ENCODE measurements around the gene IGFBP6. TPM values are rescaled to one million over a fixed set of nuclear protein-coding genes. Genes with fewer than 3 reads are reported as not detected.

The IGFBP6 gene
- total RNA-seq, 2 donors from 2014 or later: 189 to 532 TPM

GRCh38 chr12:53053218-53054111, 44.0 kb upstream of the IGFBP6 start:
- peaks cover 42% of the 10 kb centered on the region for H3K4me1 ChIP-seq (replicated peaks)
- 32% methylated on average over 16 of the region's 16 CpGs for WGBS
- H3K27ac ChIP-seq: peak overlapping the region; percentile 99
- TF ChIP-seq CTCF (IDR thresholded peaks at IDR 0.05) (peak; percentile 64 to 92 (median 83)), POLR2AphosphoS5 (IDR thresholded peaks at IDR 0.05) (peak; percentile 71), POLR2A (IDR thresholded peaks at IDR 0.05) (peak; percentile 7)
- no peaks in the 10 kb centered on the region for H3K36me3 ChIP-seq
- DNase-seq (ENCODE audit: low spot score): peak; percentile 84
- intact Hi-C loops (cut with DNase I): loop anchor here (10.0 kb wide), 1 partner anchor 451 kb away; the partner anchor contains the start of genes NPFF and TARBP2
- H3K27me3 ChIP-seq (replicated peaks; ENCODE audit: insufficient read depth): no peaks in the 10 kb centered on the region
- peak overlapping the region; percentile 33 to 52 for H3K4me3 ChIP-seq
- H3K9me3 ChIP-seq: no peaks in the 10 kb centered on the region

- WGBS: 6% methylated on average over 40 of the region's 48 CpGs
- Histone ChIP-seq H3K27ac (peak overlapping the region; percentile 99), H3K27me3 (replicated peaks; ENCODE audit: insufficient read depth) (no peaks in the 10 kb centered on the region), H3K9me3 (no peaks in the 10 kb centered on the region), H3K36me3 (no peaks in the 10 kb centered on the region), H3K4me3 (peak overlapping the region; percentile 33 to 52), H3K4me1 (replicated peaks) (peaks cover 37% of the 10 kb centered on the region)
- DNase-seq (ENCODE audit: low spot score): peak; percentile 98
- TF ChIP-seq POLR2AphosphoS5 (IDR thresholded peaks at IDR 0.05) (peak; percentile 96), POLR2A (IDR thresholded peaks at IDR 0.05) (peak; percentile 96), CTCF (IDR thresholded peaks at IDR 0.05) (peak in 2 of 4 experiments; percentile 9 to 55)
- intact Hi-C loops (cut with DNase I): loop anchor here (10.0 kb wide), 1 partner anchor 451 kb away; the partner anchor contains the start of genes NPFF and TARBP2
Measured at GRCh38 chr12:53054112-53054878, 43.2 kb upstream of the IGFBP6 start.

- Histone ChIP-seq H3K36me3 (no peaks in the 10 kb centered on the region), H3K9me3 (no peaks in the 10 kb centered on the region), H3K27ac (peak overlapping the region in 1 of 2 donors; percentile 99), H3K4me3 (no peak overlapping the region), H3K27me3 (replicated peaks; ENCODE audit: insufficient read depth) (no peaks in the 10 kb centered on the region), H3K4me1 (replicated peaks) (peaks cover 34% of the 10 kb centered on the region)
- no peak for TF ChIP-seq POLR2A (IDR thresholded peaks at IDR 0.05)
- 87% methylated on average over 15 of the region's 15 CpGs for WGBS
- DNase-seq (ENCODE audit: low spot score): no peak
- intact Hi-C loops (cut with DNase I): loop anchor here (10.0 kb wide), 1 partner anchor 449 kb away; the partner anchor contains the start of genes NPFF and TARBP2
Measured at GRCh38 chr12:53055471-53056266, 41.8 kb upstream of the IGFBP6 start.

- no peak overlapping the region for H3K27ac ChIP-seq
- intact Hi-C loops (cut with DNase I): loop anchor here (10.0 kb wide), 1 partner anchor 449 kb away; the partner anchor contains the start of genes NPFF and TARBP2
- peaks cover 34% of the 10 kb centered on the region for H3K4me1 ChIP-seq (replicated peaks)
- H3K4me3 ChIP-seq: no peak overlapping the region
- 79% methylated on average over 5 of the region's 5 CpGs for WGBS
- H3K9me3 ChIP-seq: no peaks in the 10 kb centered on the region
- no peak for DNase-seq (ENCODE audit: low spot score)
- no peaks in the 10 kb centered on the region for H3K27me3 ChIP-seq (replicated peaks; ENCODE audit: insufficient read depth)
- TF ChIP-seq CTCF (IDR thresholded peaks at IDR 0.05) (no peak), POLR2AphosphoS5 (IDR thresholded peaks at IDR 0.05) (no peak), POLR2A (IDR thresholded peaks at IDR 0.05) (no peak)
- no peaks in the 10 kb centered on the region for H3K36me3 ChIP-seq
Measured at GRCh38 chr12:53056296-53056695, 41.2 kb upstream of the IGFBP6 start.

Data from prostate gland (tissue), 2 donors.